Neural progenitor cell (in vitro differentiated cells): Measurements from ENCODE around the gene PCCA. TPM values are rescaled to one million over a fixed set of nuclear protein-coding genes. Genes with fewer than 3 reads are reported as not detected.
"Not testable (repeated sequence)": the region's sequence is repeated elsewhere in the genome, so short reads cannot be mapped to it uniquely, and the experiment has no call there.

Experiments used
- DNase-seq: peaks from one replicate; pipeline ENCODE4 v3.0.0-alpha.2; 2016; ENCODE audit warnings: low spot score
- H2AFZ ChIP-seq: fragments of 200-600 bp; sonication (generic); replicated peaks from 2 replicates; pipeline ENCODE4 v1.6.1; 2016; ENCODE audit warnings: antibody characterized with exemption
- H3F3A ChIP-seq: fragments of 200-600 bp; sonication (generic); 2 replicates; pipeline ENCODE4 v1.6.1; 2016; ENCODE audit warnings: antibody characterized with exemption, low read depth
- H3K27ac ChIP-seq: fragments of 200-600 bp; sonication (generic); 2 replicates; pipeline ENCODE4 v1.5.1; 2016; ENCODE audit warnings: mild to moderate bottlenecking
- H3K27me3 ChIP-seq: fragments of 200-600 bp; sonication (generic); 2 replicates; pipeline ENCODE4 v1.6.1; 2016; ENCODE audit warnings: mild to moderate bottlenecking, moderate library complexity
- H3K36me3 ChIP-seq: fragments of 200-600 bp; sonication (generic); 2 replicates; pipeline ENCODE4 v1.5.1; 2016
- H3K4me1 ChIP-seq: fragments of 200-600 bp; sonication (generic); 2 replicates; pipeline ENCODE4 v1.6.1; 2016; ENCODE audit warnings: mixed run types
- H3K4me2 ChIP-seq: fragments of 200-600 bp; sonication (generic); 2 replicates; pipeline ENCODE4 v1.6.1; 2016
- H3K4me3 ChIP-seq: fragments of 200-600 bp; sonication (generic); 2 replicates; pipeline ENCODE4 v1.5.1; 2016
- H3K79me2 ChIP-seq: fragments of 200-600 bp; sonication (generic); 2 replicates; pipeline ENCODE4 v1.6.1; 2016; ENCODE audit warnings: low read depth
- H3K9ac ChIP-seq: fragments of 200-600 bp; sonication (generic); 2 replicates; pipeline ENCODE4 v1.6.1; 2016
- H3K9me3 ChIP-seq: fragments of 200-600 bp; sonication (generic); 2 replicates; pipeline ENCODE4 v1.5.1; 2016; ENCODE audit warnings: low read depth
- H4K20me1 ChIP-seq: fragments of 200-600 bp; sonication (generic); 2 replicates; pipeline ENCODE4 v1.6.1; 2016; ENCODE audit warnings: low read depth
- H3K27ac Mint-ChIP-seq: 3 replicates; pipeline ENCODE4 v1.8.0; 2021; ENCODE audit warnings: mixed read lengths
- H3K27me3 Mint-ChIP-seq: 2 replicates; pipeline ENCODE4 v1.8.0; 2022; ENCODE audit warnings: low read depth, mild to moderate bottlenecking, inconsistent platforms, moderate library complexity, mixed read lengths; ENCODE audit not compliant: insufficient read depth
- H3K36me3 Mint-ChIP-seq: 3 replicates; pipeline ENCODE4 v1.8.0; 2021; ENCODE audit warnings: mixed read lengths
- H3K4me1 Mint-ChIP-seq: 3 replicates; pipeline ENCODE4 v1.8.0; 2021; ENCODE audit warnings: mixed read lengths
- H3K4me3 Mint-ChIP-seq: 3 replicates; pipeline ENCODE4 v1.8.0; 2021; ENCODE audit warnings: mild to moderate bottlenecking, moderate library complexity, mixed read lengths
- H3K9me3 Mint-ChIP-seq: 3 replicates; pipeline ENCODE4 v1.8.0; 2020; ENCODE audit warnings: mixed read lengths
- EZH2 ChIP-seq: fragments of 200-600 bp; sonication (generic); IDR thresholded peaks from 2 replicates; pipeline ENCODE4 v1.6.1; 2017; ENCODE audit warnings: antibody characterized with exemption, mild to moderate bottlenecking, moderate library complexity
- EZH2phosphoT487 ChIP-seq: fragments of 200-600 bp; sonication (generic); IDR thresholded peaks from 2 replicates; pipeline ENCODE4 v1.6.1; 2017; ENCODE audit warnings: antibody characterized with exemption
- small RNA-seq: library from RNA; depleted of rRNA; stranded (forward); fragments of <200 nt; gene quantifications from one replicate; pipeline ENCODE3, GENCODE V24; 2015
- total RNA-seq: library from RNA; depleted of rRNA; stranded (reverse); fragments of >200 nt; gene quantifications from 2 replicates; pipeline ENCODE4 v1.2.3, GENCODE V29; 2015; ENCODE audit warnings: low replicate concordance
- TF ChIP-seq, protein P1 (sequence below): fragments of 200-600 bp; sonication (generic); IDR thresholded peaks from 2 replicates; pipeline ENCODE4 v1.5.1; 2017; ENCODE audit warnings: antibody characterized with exemption, mild to moderate bottlenecking

Gene PCCA
- total RNA-seq, 1 donor from 2014 or later = 60.6 TPM

DNA sequence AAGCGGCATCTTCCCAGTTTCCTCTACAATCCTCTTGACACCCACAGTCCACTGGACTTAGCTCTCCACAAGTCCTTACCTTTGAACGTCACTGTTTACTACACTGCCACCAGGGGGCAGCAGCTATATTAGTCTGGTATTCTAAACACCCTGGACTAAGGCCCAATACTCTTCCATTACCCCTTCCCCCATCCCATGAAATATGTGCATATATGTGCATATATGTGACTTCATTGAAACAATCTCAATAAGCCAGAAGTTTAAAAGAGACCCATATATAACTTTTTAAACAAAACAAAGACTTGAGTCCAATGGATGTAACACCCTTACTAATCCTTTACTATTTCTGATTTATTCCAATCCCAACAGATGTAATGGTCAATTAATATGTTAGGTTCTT lies 484.2 kb downstream of the PCCA start:
- H3K4me1 Mint-ChIP-seq = peaks cover 2% of the 10 kb centered on the region

DNA sequence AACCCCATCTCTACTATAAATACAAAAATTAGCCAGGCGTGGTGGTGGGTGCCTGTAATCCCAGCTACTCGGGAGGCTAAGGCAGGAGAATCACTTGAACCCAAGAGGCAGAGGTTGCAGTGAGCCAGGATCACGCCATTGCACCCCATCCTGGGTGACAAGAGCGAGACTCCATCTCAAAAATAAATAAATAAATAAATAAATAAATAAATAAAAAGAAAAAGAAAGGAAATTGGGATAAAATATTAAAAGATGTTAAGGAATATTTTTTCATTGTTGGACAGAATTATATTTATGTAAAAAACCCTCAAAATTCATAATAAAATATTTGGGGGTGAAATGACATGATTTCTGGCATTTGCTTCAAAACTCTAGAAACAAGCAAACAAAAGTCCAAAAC lies 488.3 kb downstream of the PCCA start:
- not testable (repeated sequence) for H3K27ac ChIP-seq, H3K27me3 ChIP-seq, H3K4me2 ChIP-seq, H3K4me3 Mint-ChIP-seq, H3K36me3 ChIP-seq, DNase-seq, H3K4me3 ChIP-seq, H3K27me3 Mint-ChIP-seq, H3K79me2 ChIP-seq, H3F3A ChIP-seq, H4K20me1 ChIP-seq, H3K9ac ChIP-seq, H3K9me3 ChIP-seq, H3K4me1 Mint-ChIP-seq, H3K27ac Mint-ChIP-seq, H3K4me1 ChIP-seq, H2AFZ ChIP-seq
- Mint-ChIP-seq H3K9me3 (peaks cover 16% of the 10 kb centered on the region), H3K36me3 (peaks cover 12% of the 10 kb centered on the region)

More for the DNA sequence above, 484.2 kb downstream of the PCCA start:
- Histone ChIP-seq H3K9me3 (no peaks in the 10 kb centered on the region), H2AFZ (no peak overlapping the region), H4K20me1 (no peaks in the 10 kb centered on the region), H3K79me2 (no peaks in the 10 kb centered on the region), H3K27me3 (no peaks in the 10 kb centered on the region), H3F3A (no peaks in the 10 kb centered on the region), H3K27ac (no peak overlapping the region), H3K36me3 (no peaks in the 10 kb centered on the region), H3K4me1 (no peaks in the 10 kb centered on the region), H3K4me2 (no peak overlapping the region), H3K4me3 (no peak overlapping the region), H3K9ac (no peak overlapping the region)
- peaks cover 6% of the 10 kb centered on the region for H3K9me3 Mint-ChIP-seq
- TF ChIP-seq EZH2 (no peak), EZH2phosphoT487 (no peak)
- TF ChIP-seq, protein P1, sequence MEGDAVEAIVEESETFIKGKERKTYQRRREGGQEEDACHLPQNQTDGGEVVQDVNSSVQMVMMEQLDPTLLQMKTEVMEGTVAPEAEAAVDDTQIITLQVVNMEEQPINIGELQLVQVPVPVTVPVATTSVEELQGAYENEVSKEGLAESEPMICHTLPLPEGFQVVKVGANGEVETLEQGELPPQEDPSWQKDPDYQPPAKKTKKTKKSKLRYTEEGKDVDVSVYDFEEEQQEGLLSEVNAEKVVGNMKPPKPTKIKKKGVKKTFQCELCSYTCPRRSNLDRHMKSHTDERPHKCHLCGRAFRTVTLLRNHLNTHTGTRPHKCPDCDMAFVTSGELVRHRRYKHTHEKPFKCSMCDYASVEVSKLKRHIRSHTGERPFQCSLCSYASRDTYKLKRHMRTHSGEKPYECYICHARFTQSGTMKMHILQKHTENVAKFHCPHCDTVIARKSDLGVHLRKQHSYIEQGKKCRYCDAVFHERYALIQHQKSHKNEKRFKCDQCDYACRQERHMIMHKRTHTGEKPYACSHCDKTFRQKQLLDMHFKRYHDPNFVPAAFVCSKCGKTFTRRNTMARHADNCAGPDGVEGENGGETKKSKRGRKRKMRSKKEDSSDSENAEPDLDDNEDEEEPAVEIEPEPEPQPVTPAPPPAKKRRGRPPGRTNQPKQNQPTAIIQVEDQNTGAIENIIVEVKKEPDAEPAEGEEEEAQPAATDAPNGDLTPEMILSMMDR = peak; percentile 84
- H3K36me3 Mint-ChIP-seq = peaks cover 4% of the 10 kb centered on the region
- DNase-seq = peak; percentile 85
- H3K4me3 Mint-ChIP-seq = no peak overlapping the region
- peaks cover 3% of the 10 kb centered on the region for H3K27me3 Mint-ChIP-seq
- H3K27ac Mint-ChIP-seq = no peak overlapping the region

Small RNAs within 50 kb of the gene (small RNA-seq; reads per million reads assigned to genes)
- gene AL356575.1 = not detected

Other genes with a start within 250 kb of the PCCA start
- gene ZIC5, start 117.3 kb upstream of the PCCA start, total RNA-seq = 29.0 and 35.7 TPM in 2 replicates
- 52.4 and 87.3 TPM in 2 replicates for gene ZIC2, start 107.3 kb upstream of the PCCA start, total RNA-seq